ENCODE measurements around the gene RNASE7.
A peak's percentile ranks its signal among the peaks of the same experiment; 100 is the strongest.

RNASE7 gene

DNA sequence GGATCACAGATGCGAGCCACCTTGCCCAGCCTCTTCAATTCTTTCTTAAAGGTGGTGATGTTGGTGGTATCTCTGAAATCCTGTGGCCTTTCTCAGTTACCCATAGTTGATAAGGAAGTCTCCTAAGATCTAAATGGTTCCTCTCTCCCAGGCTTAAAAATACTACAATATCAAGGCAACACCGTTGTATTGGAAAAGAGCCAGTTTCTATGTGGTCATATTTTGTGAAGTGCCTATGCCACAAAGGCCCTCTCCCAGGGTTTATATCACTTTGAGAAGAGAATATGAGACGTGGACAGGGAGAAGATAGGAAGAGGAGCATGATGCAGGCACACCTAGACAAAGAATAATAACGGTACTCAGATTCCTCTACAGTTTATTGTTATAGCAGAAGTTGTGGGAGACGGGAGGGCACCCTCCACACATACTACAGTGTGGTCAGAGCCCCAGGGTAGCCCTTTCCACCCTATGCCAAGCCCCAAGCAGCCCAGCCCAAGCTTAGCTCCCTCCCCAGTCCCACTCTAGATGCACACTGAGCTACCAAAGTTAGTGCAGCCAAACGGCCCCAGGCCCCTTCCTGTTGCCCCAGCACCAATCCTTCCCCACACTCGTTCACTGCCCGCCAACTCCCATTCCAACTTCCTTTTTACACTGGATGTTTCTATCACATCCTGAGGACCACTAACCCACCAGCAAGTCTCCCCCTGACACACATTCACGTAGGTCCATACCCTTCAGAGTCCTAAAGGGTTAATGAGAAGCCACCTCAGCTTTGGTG lies 25.6 kb upstream of the RNASE7 start:
- no peak overlapping the region for H3K27ac ChIP-seq
- no peak overlapping the region for H3K4me3 ChIP-seq
- no peak for DNase-seq (ENCODE audit: low spot score)
- TF ChIP-seq, protein P1, sequence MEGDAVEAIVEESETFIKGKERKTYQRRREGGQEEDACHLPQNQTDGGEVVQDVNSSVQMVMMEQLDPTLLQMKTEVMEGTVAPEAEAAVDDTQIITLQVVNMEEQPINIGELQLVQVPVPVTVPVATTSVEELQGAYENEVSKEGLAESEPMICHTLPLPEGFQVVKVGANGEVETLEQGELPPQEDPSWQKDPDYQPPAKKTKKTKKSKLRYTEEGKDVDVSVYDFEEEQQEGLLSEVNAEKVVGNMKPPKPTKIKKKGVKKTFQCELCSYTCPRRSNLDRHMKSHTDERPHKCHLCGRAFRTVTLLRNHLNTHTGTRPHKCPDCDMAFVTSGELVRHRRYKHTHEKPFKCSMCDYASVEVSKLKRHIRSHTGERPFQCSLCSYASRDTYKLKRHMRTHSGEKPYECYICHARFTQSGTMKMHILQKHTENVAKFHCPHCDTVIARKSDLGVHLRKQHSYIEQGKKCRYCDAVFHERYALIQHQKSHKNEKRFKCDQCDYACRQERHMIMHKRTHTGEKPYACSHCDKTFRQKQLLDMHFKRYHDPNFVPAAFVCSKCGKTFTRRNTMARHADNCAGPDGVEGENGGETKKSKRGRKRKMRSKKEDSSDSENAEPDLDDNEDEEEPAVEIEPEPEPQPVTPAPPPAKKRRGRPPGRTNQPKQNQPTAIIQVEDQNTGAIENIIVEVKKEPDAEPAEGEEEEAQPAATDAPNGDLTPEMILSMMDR (IDR thresholded peaks at IDR 0.05), result no peak

DNA sequence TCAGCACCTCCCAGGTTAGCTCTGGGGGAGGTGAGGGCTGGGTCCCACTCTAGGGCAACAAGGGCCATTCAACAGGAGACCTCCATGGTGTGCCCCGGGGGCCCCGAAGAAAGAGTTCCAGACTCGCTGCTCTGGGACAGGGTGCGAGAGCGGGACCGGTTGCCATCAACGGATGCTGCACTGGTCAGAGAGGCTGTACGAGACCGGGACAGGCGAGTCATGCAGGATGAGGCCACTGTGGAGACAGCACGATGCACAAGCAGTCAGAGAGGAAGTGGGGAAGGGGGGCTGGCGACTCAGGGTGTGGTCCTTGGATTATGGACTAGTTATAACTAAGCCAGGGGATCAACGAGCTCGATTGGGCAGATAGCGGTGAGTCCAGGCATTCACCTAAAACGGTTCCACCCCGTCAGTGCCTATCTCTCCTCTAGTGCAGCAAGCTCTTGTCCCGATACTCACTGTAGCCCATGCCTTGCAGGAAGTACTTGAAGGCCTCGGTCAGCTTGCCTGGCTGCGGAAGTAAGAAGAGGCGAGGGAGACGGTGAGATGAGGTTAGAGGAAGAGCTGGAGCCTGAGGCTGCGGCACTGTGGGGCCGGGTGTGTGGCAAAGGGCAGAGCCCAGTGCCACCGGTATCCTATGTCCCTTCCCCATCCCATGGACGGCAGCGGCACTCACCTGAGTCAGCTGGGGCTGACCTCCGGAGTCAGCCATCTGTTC lies 24.5 kb upstream of the RNASE7 start:
- no peak overlapping the region for H3K27ac ChIP-seq
- no peak overlapping the region for H3K4me3 ChIP-seq
- TF ChIP-seq, protein P1 (IDR thresholded peaks at IDR 0.05), result no peak
- peak; percentile 72 for DNase-seq (ENCODE audit: low spot score)

DNA sequence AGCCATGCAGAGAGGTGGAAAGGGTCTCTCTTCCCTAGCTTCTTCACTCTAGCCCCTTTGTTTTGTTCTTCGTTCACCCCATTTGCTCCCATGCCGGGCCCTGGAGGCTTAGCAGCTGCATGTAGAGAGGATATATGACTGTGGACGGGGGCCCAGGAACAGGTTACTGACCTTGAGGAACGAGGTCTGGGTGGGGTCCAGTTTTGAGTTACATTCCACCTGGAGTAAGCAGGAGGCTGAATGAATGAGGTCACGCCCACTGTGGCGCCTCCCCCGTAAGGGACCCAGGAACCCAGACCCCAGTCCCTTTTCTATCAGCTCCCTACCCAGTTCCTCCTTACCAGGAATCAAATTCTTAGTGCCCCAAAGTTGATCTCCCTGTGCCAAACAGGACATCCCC lies 23.9 kb upstream of the RNASE7 start:
- no peak overlapping the region for H3K27ac ChIP-seq

DNA sequence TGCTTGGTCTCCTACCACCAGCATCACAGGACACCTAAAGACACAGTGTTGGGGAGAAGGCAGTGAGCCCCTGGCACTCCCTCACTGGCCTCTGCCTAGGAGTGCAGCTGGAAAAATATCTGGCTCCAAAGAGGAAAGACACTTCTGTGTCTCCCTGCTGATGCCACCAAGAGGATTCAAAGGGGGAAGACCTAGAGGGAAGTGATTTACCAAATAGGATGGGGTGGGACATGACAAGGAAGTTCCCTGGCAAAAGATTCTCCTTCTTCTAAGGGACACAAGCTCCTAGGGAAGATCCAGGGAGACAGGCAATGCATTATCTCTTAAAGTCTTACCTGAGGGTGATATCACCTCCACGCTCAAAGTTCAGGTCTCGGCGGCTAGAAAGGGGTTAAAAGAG lies 23.4 kb upstream of the RNASE7 start:
- Histone ChIP-seq H3K4me3 (no peak overlapping the region), H3K27ac (no peak overlapping the region)
- TF ChIP-seq, protein P1 (IDR thresholded peaks at IDR 0.05), result no peak
- peak; percentile 22 for DNase-seq (ENCODE audit: low spot score)

More for the DNA sequence above, 23.9 kb upstream of the RNASE7 start:
- peak; percentile 14 for DNase-seq (ENCODE audit: low spot score)
- TF ChIP-seq, protein P1 (IDR thresholded peaks at IDR 0.05), result no peak
- no peak overlapping the region for H3K4me3 ChIP-seq

DNA sequence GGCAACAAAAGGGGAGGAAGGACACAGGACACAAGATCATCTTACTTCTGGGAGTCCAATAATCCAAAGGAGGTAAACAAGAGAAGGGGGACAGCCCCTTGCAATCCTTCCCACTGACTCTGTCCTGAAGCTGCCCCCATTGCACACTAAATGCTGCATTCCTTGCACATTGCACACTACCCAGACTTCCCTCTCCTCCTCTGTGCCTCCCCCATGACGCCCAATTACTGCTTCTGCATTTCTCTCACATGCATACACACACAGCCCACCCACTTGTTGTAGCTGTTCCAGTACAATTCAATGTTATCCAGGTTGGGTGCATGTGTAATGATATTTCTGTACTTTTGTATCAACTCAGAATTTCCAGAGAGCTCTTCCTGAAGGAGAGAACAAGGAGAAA lies 22.8 kb upstream of the RNASE7 start:
- Histone ChIP-seq H3K4me3 (no peak overlapping the region), H3K27ac (no peak overlapping the region)
- TF ChIP-seq, protein P1 (IDR thresholded peaks at IDR 0.05), result no peak
- DNase-seq (ENCODE audit: low spot score), result peak; percentile 31

DNA sequence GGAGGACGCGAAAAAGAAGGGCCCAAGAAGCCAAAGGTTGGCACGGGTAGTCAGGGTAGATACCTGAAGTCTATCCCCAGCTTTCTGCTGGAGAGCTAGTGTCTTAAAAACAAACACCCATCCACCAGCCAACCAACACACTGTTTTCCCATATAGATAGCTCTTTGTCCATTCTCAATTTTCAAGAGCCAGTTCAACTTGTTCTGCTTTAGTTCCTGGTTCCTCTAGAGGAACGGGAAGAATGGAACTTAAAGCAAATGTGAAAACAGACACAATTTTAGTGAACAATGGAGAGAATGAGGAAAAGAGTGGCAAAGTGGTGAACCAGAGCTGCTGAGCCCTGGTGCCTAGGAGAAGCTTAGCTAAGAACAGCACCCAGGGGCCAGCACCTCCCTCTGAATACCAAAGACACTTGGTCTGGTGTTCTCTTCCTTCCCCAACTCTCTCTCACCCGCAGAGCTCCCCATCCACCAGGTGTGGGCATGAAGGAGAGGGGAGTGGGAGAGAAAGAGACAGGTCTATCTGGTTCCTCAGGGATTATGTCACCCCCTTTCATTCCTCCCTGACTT lies 21.1 kb upstream of the RNASE7 start:
- DNase-seq (ENCODE audit: low spot score), result peak; percentile 38
- H3K27ac ChIP-seq, result no peak overlapping the region
- no peak overlapping the region for H3K4me3 ChIP-seq
- TF ChIP-seq, protein P1 (IDR thresholded peaks at IDR 0.05), result no peak

Data from coronary artery (tissue), 2 donors.